HepG2 (cell line): Measurements from ENCODE around the gene CFAP99. TPM values are rescaled to one million over a fixed set of nuclear protein-coding genes. Genes with fewer than 3 reads are reported as not detected.

ENCODE experiments used
- ATF7 ChIP-seq, 2 experiments: fragments of 450-650 bp in 1 of 2; sonication (generic) in 1 of 2; formaldehyde crosslinking in 1 of 2; IDR thresholded peaks; 2 replicates each; pipeline versions ENCODE4 v1.4.0 to v1.6.1; 2016 to 2020; ENCODE audit warnings: antibody characterized with exemption in 1 of 2, mild to moderate bottlenecking in 1 of 2, missing genetic modification reagents in 1 of 2
- EEA1 ChIP-seq: sonication (generic); formaldehyde crosslinking; IDR thresholded peaks from 2 replicates; pipeline ENCODE4 v1.5.1; 2020; ENCODE audit warnings: mild to moderate bottlenecking, missing genetic modification reagents, borderline replicate concordance
- HOXA7 ChIP-seq: sonication (generic); formaldehyde crosslinking; IDR thresholded peaks from 2 replicates; pipeline ENCODE4 v1.8.1; 2022; ENCODE audit warnings: mild to moderate bottlenecking, missing genetic modification reagents, moderate library complexity
- NCOA1 ChIP-seq: sonication (generic); formaldehyde crosslinking; IDR thresholded peaks from 2 replicates; pipeline ENCODE4 v1.9.0; 2021; ENCODE audit warnings: missing genetic modification reagents
- NRL ChIP-seq: sonication (generic); formaldehyde crosslinking; IDR thresholded peaks from 2 replicates; pipeline ENCODE4 v1.5.0; 2020; ENCODE audit warnings: missing genetic modification reagents, mild to moderate bottlenecking, moderate library complexity, borderline replicate concordance
- REXO4 ChIP-seq: sonication (generic); formaldehyde crosslinking; IDR thresholded peaks from 2 replicates; pipeline ENCODE4 v1.8.0; 2022; ENCODE audit warnings: missing genetic modification reagents, mild to moderate bottlenecking, borderline replicate concordance
- RXRA ChIP-seq: sonication (generic); formaldehyde crosslinking; IDR thresholded peaks from 2 replicates; pipeline ENCODE4 v1.5.1; 2020; ENCODE audit warnings: missing genetic modification reagents
- SIN3A ChIP-seq: IDR thresholded peaks from 2 replicates; pipeline ENCODE4 v1.6.1; 2011; ENCODE audit warnings: low read depth, mild to moderate bottlenecking, control low read depth, low read length, borderline replicate concordance
- TAF15 ChIP-seq: fragments of 200-400 bp; formaldehyde crosslinking; IDR thresholded peaks from one replicate; pipeline ENCODE4 v1.6.1; 2018; ENCODE audit warnings: mild to moderate bottlenecking, low read depth, low read length; ENCODE audit not compliant: poor library complexity, severe bottlenecking
- THAP11 ChIP-seq: IDR thresholded peaks from 2 replicates; pipeline ENCODE4 v1.6.1; 2016; ENCODE audit warnings: missing biosample characterization, missing genetic modification reagents
- ZBTB21 ChIP-seq: sonication (generic); formaldehyde crosslinking; IDR thresholded peaks from 2 replicates; pipeline ENCODE4 v1.4.0; 2020; ENCODE audit warnings: missing genetic modification reagents
- ZFP37 ChIP-seq: sonication (generic); formaldehyde crosslinking; IDR thresholded peaks from 2 replicates; pipeline ENCODE4 v1.4.0; 2020; ENCODE audit warnings: missing genetic modification reagents, borderline replicate concordance
- ZKSCAN5 ChIP-seq: sonication (generic); formaldehyde crosslinking; IDR thresholded peaks from 2 replicates; pipeline ENCODE4 v1.5.1; 2020; ENCODE audit warnings: mild to moderate bottlenecking, missing genetic modification reagents
- ZNF232 ChIP-seq: sonication (generic); formaldehyde crosslinking; IDR thresholded peaks from 2 replicates; pipeline ENCODE4 v1.4.0; 2020; ENCODE audit warnings: missing genetic modification reagents, borderline replicate concordance
- ZNF235 ChIP-seq: sonication (generic); formaldehyde crosslinking; IDR thresholded peaks from 2 replicates; pipeline ENCODE4 v1.8.1; 2023; ENCODE audit warnings: mild to moderate bottlenecking, missing genetic modification reagents, borderline replicate concordance
- ZNF260 ChIP-seq: sonication (generic); formaldehyde crosslinking; IDR thresholded peaks from 2 replicates; pipeline ENCODE4 v1.4.0; 2020; ENCODE audit warnings: missing genetic modification reagents, low read depth, mild to moderate bottlenecking, borderline replicate concordance
- ZNF644 ChIP-seq: IDR thresholded peaks from 2 replicates; pipeline ENCODE4 v1.6.1; 2016; ENCODE audit warnings: low read depth
- ZNF678 ChIP-seq: sonication (generic); formaldehyde crosslinking; IDR thresholded peaks from 2 replicates; pipeline ENCODE4 v1.4.0; 2020; ENCODE audit warnings: mild to moderate bottlenecking, missing genetic modification reagents
- polyA plus RNA-seq, 8 experiments: library from polyadenylated mRNA; depleted of rRNA in 3 of 8; stranded (reverse) in 7 of 8; unstranded in 1 of 8; fragments of >200 nt; fragmentation: Illumina TruSeq in 4 of 8; extraction: Trizol in 4 of 8; gene quantifications; 2 replicates each; pipeline versions ENCODE4 v1.2.1 to v1.2.3, GENCODE V29; 2011 to 2016; ENCODE audit warnings: low read depth in 4 of 8, missing spikeins in 1 of 8, mixed read lengths in 1 of 8; ENCODE audit not compliant: insufficient read depth in 1 of 8
- total RNA-seq, 5 experiments: library from RNA; depleted of rRNA; stranded (reverse); fragments of >200 nt; fragmentation: Illumina TruSeq; extraction: Trizol; gene quantifications; 2 replicates each; pipeline ENCODE4 v1.2.3, GENCODE V29; 2016; ENCODE audit warnings: low read depth in 1 of 5
- TF ChIP-seq, protein P1 (sequence below): sonication (generic); formaldehyde crosslinking; IDR thresholded peaks from 2 replicates; pipeline ENCODE4 v1.4.0; 2020; ENCODE audit warnings: missing genetic modification reagents, borderline replicate concordance
- TF ChIP-seq, protein P2 (sequence below): sonication (generic); formaldehyde crosslinking; IDR thresholded peaks from 2 replicates; pipeline ENCODE4 v1.5.1; 2020; ENCODE audit warnings: missing genetic modification reagents, mild to moderate bottlenecking, borderline replicate concordance
- TF ChIP-seq, protein P3 (sequence below): IDR thresholded peaks from 2 replicates; pipeline ENCODE4 v1.6.1; 2016
- TF ChIP-seq, protein P4 (sequence below): sonication (generic); formaldehyde crosslinking; IDR thresholded peaks from 2 replicates; pipeline ENCODE4 v1.5.1; 2020; ENCODE audit warnings: missing genetic modification reagents, mild to moderate bottlenecking, borderline replicate concordance

The CFAP99 gene
- total and polyA plus RNA-seq, 2 of the 13 experiments (the other 11 are each of a cell fraction or from before 2014, with no cell fraction given), result not detected

DNA sequence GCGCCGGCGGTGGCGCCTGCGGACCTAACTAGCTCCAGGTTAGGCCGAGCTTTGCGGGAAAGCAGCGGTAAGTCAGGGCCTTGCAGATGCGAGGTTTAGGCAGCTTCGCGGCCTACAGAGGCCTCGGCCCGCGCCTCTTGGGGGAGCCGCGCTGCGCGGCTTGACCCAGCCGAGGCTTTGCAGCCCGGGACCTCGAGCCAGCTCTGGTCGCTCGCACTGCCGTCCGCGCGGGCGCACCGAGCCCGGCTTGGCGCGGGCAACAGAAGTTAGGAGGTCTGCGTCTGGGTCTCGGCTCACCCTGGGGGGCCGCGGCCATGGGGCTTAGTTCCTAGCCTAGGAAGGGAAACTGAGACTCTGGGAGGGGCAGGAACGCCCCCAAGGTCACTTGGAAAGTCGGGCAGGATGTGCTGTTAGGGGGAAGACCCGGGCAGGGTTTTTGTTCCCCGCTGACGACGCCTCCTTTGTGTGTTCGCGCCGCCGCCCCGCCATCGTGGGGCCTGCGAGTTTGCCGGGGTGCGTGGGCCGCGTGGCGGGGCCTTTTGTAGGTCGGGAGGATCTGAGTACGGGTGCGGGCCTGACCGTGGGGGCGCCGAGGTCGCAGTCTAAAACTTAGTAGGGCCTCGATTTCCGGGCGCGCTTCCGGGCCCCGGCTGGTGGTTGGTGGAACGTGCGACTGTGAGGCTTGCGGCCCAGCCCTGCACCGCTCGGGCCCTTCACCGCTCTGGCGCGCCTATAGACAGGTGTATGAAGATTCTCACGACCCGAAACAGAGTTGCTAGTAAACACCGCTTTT is 50.6 kb downstream of the CFAP99 start (continued):
- TF ChIP-seq, protein P1, sequence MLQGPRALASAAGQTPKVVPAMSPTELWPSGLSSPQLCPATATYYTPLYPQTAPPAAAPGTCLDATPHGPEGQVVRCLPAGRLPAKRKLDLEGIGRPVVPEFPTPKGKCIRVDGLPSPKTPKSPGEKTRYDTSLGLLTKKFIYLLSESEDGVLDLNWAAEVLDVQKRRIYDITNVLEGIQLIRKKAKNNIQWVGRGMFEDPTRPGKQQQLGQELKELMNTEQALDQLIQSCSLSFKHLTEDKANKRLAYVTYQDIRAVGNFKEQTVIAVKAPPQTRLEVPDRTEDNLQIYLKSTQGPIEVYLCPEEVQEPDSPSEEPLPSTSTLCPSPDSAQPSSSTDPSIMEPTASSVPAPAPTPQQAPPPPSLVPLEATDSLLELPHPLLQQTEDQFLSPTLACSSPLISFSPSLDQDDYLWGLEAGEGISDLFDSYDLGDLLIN (CRISPR knock-in tag), result no peak; the same call in 1 of the 2 replicates
- TF ChIP-seq SIN3A, result no peak
- no peak for TF ChIP-seq EEA1
- no peak for TF ChIP-seq ZNF232 (CRISPR knock-in tag)
- peak; percentile 45 for TF ChIP-seq TAF15
- TF ChIP-seq ZFP37, result no peak
- TF ChIP-seq ZKSCAN5, result no peak
- TF ChIP-seq ZNF678, result no peak
- TF ChIP-seq ZNF260 (CRISPR knock-in tag), result no peak
- TF ChIP-seq, protein P2, sequence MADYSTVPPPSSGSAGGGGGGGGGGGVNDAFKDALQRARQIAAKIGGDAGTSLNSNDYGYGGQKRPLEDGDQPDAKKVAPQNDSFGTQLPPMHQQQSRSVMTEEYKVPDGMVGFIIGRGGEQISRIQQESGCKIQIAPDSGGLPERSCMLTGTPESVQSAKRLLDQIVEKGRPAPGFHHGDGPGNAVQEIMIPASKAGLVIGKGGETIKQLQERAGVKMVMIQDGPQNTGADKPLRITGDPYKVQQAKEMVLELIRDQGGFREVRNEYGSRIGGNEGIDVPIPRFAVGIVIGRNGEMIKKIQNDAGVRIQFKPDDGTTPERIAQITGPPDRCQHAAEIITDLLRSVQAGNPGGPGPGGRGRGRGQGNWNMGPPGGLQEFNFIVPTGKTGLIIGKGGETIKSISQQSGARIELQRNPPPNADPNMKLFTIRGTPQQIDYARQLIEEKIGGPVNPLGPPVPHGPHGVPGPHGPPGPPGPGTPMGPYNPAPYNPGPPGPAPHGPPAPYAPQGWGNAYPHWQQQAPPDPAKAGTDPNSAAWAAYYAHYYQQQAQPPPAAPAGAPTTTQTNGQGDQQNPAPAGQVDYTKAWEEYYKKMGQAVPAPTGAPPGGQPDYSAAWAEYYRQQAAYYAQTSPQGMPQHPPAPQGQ (CRISPR knock-in tag), result no peak
- no peak; the same call in 1 of the 2 replicates for TF ChIP-seq THAP11
- TF ChIP-seq, protein P3, sequence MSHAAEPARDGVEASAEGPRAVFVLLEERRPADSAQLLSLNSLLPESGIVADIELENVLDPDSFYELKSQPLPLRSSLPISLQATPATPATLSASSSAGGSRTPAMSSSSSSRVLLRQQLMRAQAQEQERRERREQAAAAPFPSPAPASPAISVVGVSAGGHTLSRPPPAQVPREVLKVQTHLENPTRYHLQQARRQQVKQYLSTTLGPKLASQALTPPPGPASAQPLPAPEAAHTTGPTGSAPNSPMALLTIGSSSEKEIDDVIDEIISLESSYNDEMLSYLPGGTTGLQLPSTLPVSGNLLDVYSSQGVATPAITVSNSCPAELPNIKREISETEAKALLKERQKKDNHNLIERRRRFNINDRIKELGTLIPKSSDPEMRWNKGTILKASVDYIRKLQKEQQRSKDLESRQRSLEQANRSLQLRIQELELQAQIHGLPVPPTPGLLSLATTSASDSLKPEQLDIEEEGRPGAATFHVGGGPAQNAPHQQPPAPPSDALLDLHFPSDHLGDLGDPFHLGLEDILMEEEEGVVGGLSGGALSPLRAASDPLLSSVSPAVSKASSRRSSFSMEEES (CRISPR knock-in tag), result no peak
- TF ChIP-seq RXRA (CRISPR knock-in tag), result no peak
- no peak for TF ChIP-seq HOXA7 (CRISPR knock-in tag)
- no peak for TF ChIP-seq ATF7 (IDR thresholded peaks at IDR 0.05)
- TF ChIP-seq ATF7 (CRISPR knock-in tag; IDR thresholded peaks at IDR 0.05), result no peak
- no peak for TF ChIP-seq ZNF235 (CRISPR knock-in tag)
- TF ChIP-seq, protein P4, sequence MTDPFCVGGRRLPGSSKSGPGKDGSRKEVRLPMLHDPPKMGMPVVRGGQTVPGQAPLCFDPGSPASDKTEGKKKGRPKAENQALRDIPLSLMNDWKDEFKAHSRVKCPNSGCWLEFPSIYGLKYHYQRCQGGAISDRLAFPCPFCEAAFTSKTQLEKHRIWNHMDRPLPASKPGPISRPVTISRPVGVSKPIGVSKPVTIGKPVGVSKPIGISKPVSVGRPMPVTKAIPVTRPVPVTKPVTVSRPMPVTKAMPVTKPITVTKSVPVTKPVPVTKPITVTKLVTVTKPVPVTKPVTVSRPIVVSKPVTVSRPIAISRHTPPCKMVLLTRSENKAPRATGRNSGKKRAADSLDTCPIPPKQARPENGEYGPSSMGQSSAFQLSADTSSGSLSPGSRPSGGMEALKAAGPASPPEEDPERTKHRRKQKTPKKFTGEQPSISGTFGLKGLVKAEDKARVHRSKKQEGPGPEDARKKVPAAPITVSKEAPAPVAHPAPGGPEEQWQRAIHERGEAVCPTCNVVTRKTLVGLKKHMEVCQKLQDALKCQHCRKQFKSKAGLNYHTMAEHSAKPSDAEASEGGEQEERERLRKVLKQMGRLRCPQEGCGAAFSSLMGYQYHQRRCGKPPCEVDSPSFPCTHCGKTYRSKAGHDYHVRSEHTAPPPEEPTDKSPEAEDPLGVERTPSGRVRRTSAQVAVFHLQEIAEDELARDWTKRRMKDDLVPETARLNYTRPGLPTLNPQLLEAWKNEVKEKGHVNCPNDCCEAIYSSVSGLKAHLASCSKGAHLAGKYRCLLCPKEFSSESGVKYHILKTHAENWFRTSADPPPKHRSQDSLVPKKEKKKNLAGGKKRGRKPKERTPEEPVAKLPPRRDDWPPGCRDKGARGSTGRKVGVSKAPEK (CRISPR knock-in tag), result no peak
- no peak for TF ChIP-seq REXO4 (CRISPR knock-in tag)
- TF ChIP-seq ZNF644 (CRISPR knock-in tag), result no peak
- TF ChIP-seq NRL, result no peak
- no peak for TF ChIP-seq NCOA1 (CRISPR knock-in tag)
- TF ChIP-seq ZBTB21 (CRISPR knock-in tag), result no peak
